ENCODE results near the gene AIF1L.
A peak's percentile ranks its signal among the peaks of the same experiment; 100 is the strongest.

Gene AIF1L

GRCh38 chr9:131121346-131121745, 25.0 kb downstream of the AIF1L start:
- Histone ChIP-seq H3K36me3 (no peaks in the 10 kb centered on the region), H3K4me3 (ENCODE audit: low read depth, low read length) (no peak overlapping the region), H3K9me3 (no peaks in the 10 kb centered on the region), H3K27me3 (peaks cover 6% of the 10 kb centered on the region; the same call in 1 of the 2 replicates), H3K4me1 (no peaks in the 10 kb centered on the region)
- TF ChIP-seq, protein P1, sequence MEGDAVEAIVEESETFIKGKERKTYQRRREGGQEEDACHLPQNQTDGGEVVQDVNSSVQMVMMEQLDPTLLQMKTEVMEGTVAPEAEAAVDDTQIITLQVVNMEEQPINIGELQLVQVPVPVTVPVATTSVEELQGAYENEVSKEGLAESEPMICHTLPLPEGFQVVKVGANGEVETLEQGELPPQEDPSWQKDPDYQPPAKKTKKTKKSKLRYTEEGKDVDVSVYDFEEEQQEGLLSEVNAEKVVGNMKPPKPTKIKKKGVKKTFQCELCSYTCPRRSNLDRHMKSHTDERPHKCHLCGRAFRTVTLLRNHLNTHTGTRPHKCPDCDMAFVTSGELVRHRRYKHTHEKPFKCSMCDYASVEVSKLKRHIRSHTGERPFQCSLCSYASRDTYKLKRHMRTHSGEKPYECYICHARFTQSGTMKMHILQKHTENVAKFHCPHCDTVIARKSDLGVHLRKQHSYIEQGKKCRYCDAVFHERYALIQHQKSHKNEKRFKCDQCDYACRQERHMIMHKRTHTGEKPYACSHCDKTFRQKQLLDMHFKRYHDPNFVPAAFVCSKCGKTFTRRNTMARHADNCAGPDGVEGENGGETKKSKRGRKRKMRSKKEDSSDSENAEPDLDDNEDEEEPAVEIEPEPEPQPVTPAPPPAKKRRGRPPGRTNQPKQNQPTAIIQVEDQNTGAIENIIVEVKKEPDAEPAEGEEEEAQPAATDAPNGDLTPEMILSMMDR (IDR thresholded peaks at IDR 0.05; ENCODE audit: low read depth, low read length) = no peak
- no peak for DNase-seq

GRCh38 chr9:131122158-131122557, 25.8 kb downstream of the AIF1L start:
- TF ChIP-seq, protein P1 (IDR thresholded peaks at IDR 0.05; ENCODE audit: low read depth, low read length) = no peak
- H3K4me1 ChIP-seq = no peaks in the 10 kb centered on the region
- H3K9me3 ChIP-seq = no peaks in the 10 kb centered on the region
- DNase-seq = no peak
- H3K4me3 ChIP-seq (ENCODE audit: low read depth, low read length) = no peak overlapping the region
- peaks cover 2% of the 10 kb centered on the region; the same call in 1 of the 2 replicates for H3K36me3 ChIP-seq
- H3K27me3 ChIP-seq = peaks cover 4% of the 10 kb centered on the region; the same call in 1 of the 2 replicates

- H3K4me1 ChIP-seq = no peaks in the 10 kb centered on the region
- peaks cover 27% of the 10 kb centered on the region for H3K36me3 ChIP-seq
- no peak for DNase-seq
These were observed 28.6 kb downstream of the AIF1L start for GRCh38 chr9:131125038-131125287.

DNA sequence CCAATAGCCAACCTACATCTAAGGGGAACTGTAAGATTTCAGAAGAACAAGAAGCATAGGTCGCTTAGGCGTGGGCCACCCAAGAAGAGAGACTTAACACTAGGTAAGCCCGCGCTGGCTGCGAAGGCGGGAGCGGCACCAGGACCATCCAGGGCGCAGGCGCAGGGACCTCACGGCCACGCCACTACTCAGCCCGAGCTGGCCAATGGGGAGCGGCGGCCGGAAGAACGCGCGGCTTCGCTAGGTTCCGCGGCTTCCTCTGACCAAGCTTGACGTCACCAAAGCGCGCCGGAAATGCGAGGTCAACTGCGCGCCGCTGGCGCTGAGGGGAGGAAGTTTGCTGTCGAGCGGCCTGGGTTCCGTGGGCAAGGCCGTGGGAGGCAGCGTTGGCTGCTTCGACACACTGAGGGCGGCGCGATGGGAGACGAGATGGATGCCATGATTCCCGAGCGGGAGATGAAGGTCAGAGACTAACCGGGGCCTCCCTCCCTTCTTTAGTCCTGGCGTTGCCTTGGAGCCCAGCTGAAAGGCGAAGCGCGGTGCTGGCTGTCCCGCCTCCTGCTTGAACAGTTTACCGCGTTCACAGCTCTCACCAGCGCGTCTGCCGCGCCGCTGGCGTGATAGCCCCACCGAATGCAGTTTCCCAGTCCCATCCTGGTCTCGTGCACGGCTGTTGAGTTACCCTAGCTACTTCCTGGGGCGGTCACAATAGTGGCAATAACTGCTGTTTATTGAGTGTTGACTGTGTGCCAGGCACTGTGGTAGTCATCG, 29.1 kb downstream of the AIF1L start, which contains the start of gene NUP214:
Gene NUP214 (plus strand): TSS at position 299 of the 771 bp plus-strand sequence. CDS start 119 bp downstream, at position 418.
- TF ChIP-seq, protein P1 (IDR thresholded peaks at IDR 0.05; ENCODE audit: low read depth, low read length) = no peak
- Histone ChIP-seq H3K36me3 (peaks cover 31% of the 10 kb centered on the region), H3K4me3 (ENCODE audit: low read depth, low read length) (peak within 1 kb of the TSS; percentile 100), H3K4me1 (no peaks in the 10 kb centered on the region), H3K9me3 (no peaks in the 10 kb centered on the region), H3K27me3 (no peaks in the 10 kb centered on the region)
- DNase-seq = peak; percentile 99

More at GRCh38 chr9:131125038-131125287, 28.6 kb downstream of the AIF1L start:
- peak overlapping the region; percentile 100 for H3K4me3 ChIP-seq (ENCODE audit: low read depth, low read length)
- H3K27me3 ChIP-seq = no peaks in the 10 kb centered on the region
- TF ChIP-seq, protein P1 (IDR thresholded peaks at IDR 0.05; ENCODE audit: low read depth, low read length) = no peak
- H3K9me3 ChIP-seq = no peaks in the 10 kb centered on the region

DNA sequence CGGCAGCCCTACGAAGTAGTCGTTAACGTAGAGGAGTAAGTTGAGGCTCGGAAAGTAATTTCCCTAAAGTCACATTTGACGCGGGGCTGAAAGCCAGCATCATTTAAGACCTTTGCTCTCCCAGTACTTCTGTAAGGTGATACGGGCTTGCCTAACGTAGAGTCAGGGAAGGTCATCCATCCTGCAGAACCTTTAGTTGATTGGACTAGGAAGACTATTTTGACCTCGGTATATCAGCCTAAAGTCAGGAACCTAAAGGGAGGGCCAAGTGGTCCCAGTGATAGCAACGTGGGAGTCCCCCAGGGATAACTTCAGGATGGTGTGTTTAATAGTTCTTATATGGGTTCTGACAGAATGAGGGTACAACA, 29.7 kb downstream of the AIF1L start:
- no peak for DNase-seq
- TF ChIP-seq, protein P1 (IDR thresholded peaks at IDR 0.05; ENCODE audit: low read depth, low read length) = no peak
- Histone ChIP-seq H3K36me3 (peaks cover 37% of the 10 kb centered on the region), H3K27me3 (no peaks in the 10 kb centered on the region), H3K9me3 (no peaks in the 10 kb centered on the region), H3K4me1 (no peaks in the 10 kb centered on the region), H3K4me3 (ENCODE audit: low read depth, low read length) (peak overlapping the region; percentile 100)

DNA sequence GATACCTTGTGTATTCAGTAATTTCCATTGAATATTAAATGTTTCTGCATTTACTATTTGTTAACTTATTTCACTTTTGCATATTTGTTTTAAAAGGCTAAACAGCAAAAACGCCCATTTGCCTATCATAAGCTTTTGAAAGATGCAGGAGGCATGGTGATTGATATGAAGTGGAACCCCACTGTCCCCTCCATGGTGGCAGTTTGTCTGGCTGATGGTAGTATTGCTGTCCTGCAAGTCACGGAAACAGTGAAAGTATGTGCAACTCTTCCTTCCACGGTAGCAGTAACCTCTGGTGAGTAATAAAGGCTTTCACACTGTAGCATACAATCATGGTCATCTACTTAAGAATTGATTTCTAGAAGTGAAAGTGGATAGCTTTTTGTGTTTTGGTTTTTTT, 32.9 kb downstream of the AIF1L start:
- Histone ChIP-seq H3K27me3 (no peaks in the 10 kb centered on the region), H3K36me3 (peaks cover 62% of the 10 kb centered on the region), H3K9me3 (no peaks in the 10 kb centered on the region), H3K4me3 (ENCODE audit: low read depth, low read length) (no peak overlapping the region), H3K4me1 (no peaks in the 10 kb centered on the region)
- TF ChIP-seq, protein P1 (IDR thresholded peaks at IDR 0.05; ENCODE audit: low read depth, low read length) = no peak
- DNase-seq = no peak

Measured in BE2C (cell line).